Activated effector memory CD4-positive, alpha-beta T cell treated with anti-CD3 and anti-CD28 coated beads, Interleukin-2, amount 50 U/mL, for 16 hours (primary cell): ENCODE results near the gene AFAP1L1.
A peak's percentile ranks its signal among the peaks of the same experiment; 100 is the strongest.

ENCODE experiments used
- DNase-seq: peaks from one replicate; pipeline ENCODE4 v3.0.0-alpha.2; 2020

AFAP1L1 gene

GRCh38 chr5:149317281-149318048, 45.8 kb downstream of the AFAP1L1 start:
- peak; percentile 70 for DNase-seq

- DNase-seq: no peak
Observed at GRCh38 chr5:149319174-149319573, 47.5 kb downstream of the AFAP1L1 start.

GRCh38 chr5:149320791-149321330, 49.2 kb downstream of the AFAP1L1 start:
- no peak for DNase-seq

GRCh38 chr5:149322518-149322917, 50.9 kb downstream of the AFAP1L1 start:
- no peak for DNase-seq

- DNase-seq: no peak
Observed at GRCh38 chr5:149323210-149323609, 51.6 kb downstream of the AFAP1L1 start.

GRCh38 chr5:149323621-149324205, 52.1 kb downstream of the AFAP1L1 start:
- no peak for DNase-seq

- no peak for DNase-seq
Observed at GRCh38 chr5:149324641-149325040, 53.0 kb downstream of the AFAP1L1 start.

- no peak for DNase-seq
Observed at GRCh38 chr5:149325166-149325735, 53.6 kb downstream of the AFAP1L1 start.

- no peak for DNase-seq
Observed at GRCh38 chr5:149325894-149326293, 54.2 kb downstream of the AFAP1L1 start.

- no peak for DNase-seq
Observed at GRCh38 chr5:149326611-149327010, 55.0 kb downstream of the AFAP1L1 start.

- DNase-seq: no peak
Observed at GRCh38 chr5:149328177-149328576, 56.5 kb downstream of the AFAP1L1 start.

- no peak for DNase-seq
Observed at GRCh38 chr5:149333711-149334443, 62.2 kb downstream of the AFAP1L1 start.

- DNase-seq: no peak
Observed at GRCh38 chr5:149337736-149338135, 66.1 kb downstream of the AFAP1L1 start.

- DNase-seq: no peak
Observed at GRCh38 chr5:149338364-149338763, 66.7 kb downstream of the AFAP1L1 start.

GRCh38 chr5:149340920-149341319, 69.3 kb downstream of the AFAP1L1 start:
- DNase-seq: no peak

GRCh38 chr5:149341876-149342275, 70.2 kb downstream of the AFAP1L1 start:
- DNase-seq: no peak

- no peak for DNase-seq
Observed at GRCh38 chr5:149344151-149344550, 72.5 kb downstream of the AFAP1L1 start.

GRCh38 chr5:149345147-149345891, 73.7 kb downstream of the AFAP1L1 start, which contains the start of gene GRPEL2:
TSS of gene GRPEL2 (plus strand) at chr5:149345499. CDS start at chr5:149345540, 41 bp downstream.
- peak; percentile 97 for DNase-seq

- DNase-seq: peak; percentile 69
Observed at GRCh38 chr5:149345892-149346222, 74.2 kb downstream of the AFAP1L1 start.

GRCh38 chr5:149348518-149348917, 76.9 kb downstream of the AFAP1L1 start:
- no peak for DNase-seq

GRCh38 chr5:149349382-149349781, 77.7 kb downstream of the AFAP1L1 start:
- no peak for DNase-seq

- DNase-seq: no peak
Observed at GRCh38 chr5:149352169-149352568, 80.5 kb downstream of the AFAP1L1 start.

GRCh38 chr5:149353911-149354310, 82.3 kb downstream of the AFAP1L1 start:
- no peak for DNase-seq
